SK-N-MC (cell line): ENCODE measurements around the gene KLF1.

Experiments used
- DNase-seq: peaks from one replicate; pipeline ENCODE4 v3.0.0-alpha.2; 2011; ENCODE audit warnings: low read depth, low spot score
- H3K27ac ChIP-seq: fragments of 200-600 bp; sonication (generic); 2 replicates; pipeline ENCODE4 v1.5.1; 2016; ENCODE audit warnings: mixed run types
- H3K36me3 ChIP-seq: fragments of 200-600 bp; sonication (generic); 2 replicates; pipeline ENCODE4 v1.6.1; 2017; ENCODE audit warnings: antibody characterized with exemption, low read length, mixed read lengths; ENCODE audit not compliant: insufficient read depth
- H3K4me3 ChIP-seq: fragments of 200-600 bp; sonication (generic); 2 replicates; pipeline ENCODE4 v1.5.1; 2016
- H3K9ac ChIP-seq: fragments of 200-600 bp; sonication (generic); 2 replicates; pipeline ENCODE4 v1.8.0; 2017; ENCODE audit warnings: mixed run types, mixed read lengths; ENCODE audit not compliant: insufficient read length
- H3K9me3 ChIP-seq: fragments of 200-600 bp; sonication (generic); 2 replicates; pipeline ENCODE4 v1.6.1; 2017; ENCODE audit warnings: low read depth, mild to moderate bottlenecking, antibody characterized with exemption, low read length, moderate library complexity, mixed read lengths
- EZH2 ChIP-seq: fragments of 200-600 bp; sonication (generic); IDR thresholded peaks from one replicate; pipeline ENCODE4 v1.6.1; 2017; ENCODE audit warnings: antibody characterized with exemption
- FOXP2 ChIP-seq: optimal IDR thresholded peaks from 2 replicates; pipeline ENCODE3; 2011; ENCODE audit warnings: mild to moderate bottlenecking, moderate library complexity; ENCODE audit not compliant: insufficient read depth; ENCODE audit errors: extremely low read length, control extremely low read depth
- POLR2AphosphoS5 ChIP-seq: IDR thresholded peaks from 2 replicates; pipeline ENCODE4 v1.6.1; 2012; ENCODE audit warnings: mild to moderate bottlenecking, low read depth, low read length, borderline replicate concordance

The KLF1 gene

GRCh38 chr19:12837225-12837624 is 49.8 kb downstream of the KLF1 start:
- H3K27ac ChIP-seq, result no peak overlapping the region
- no peak overlapping the region for H3K9ac ChIP-seq
- H3K4me3 ChIP-seq, result no peak overlapping the region

DNA sequence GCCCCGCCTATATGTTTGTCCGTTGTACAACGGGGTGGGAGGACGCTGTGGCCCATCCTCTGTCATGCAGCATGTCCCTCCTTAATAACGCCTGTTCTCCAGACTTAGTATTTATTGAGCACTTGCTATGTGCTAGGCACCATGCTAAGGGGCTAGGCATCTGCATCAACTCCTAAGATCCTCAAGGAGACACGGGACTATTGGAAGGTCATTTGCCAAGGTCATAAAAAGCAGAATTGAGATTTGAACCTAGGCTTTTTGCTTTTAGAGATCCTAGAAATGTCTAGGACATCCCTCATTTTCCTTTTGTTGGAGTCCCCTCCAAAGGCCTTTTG is 50.5 kb downstream of the KLF1 start:
- Histone ChIP-seq H3K36me3 (no peaks in the 10 kb centered on the region), H3K9ac (no peak overlapping the region), H3K9me3 (no peaks in the 10 kb centered on the region), H3K4me3 (no peak overlapping the region), H3K27ac (no peak overlapping the region)
- TF ChIP-seq POLR2AphosphoS5, result no peak
- no peak for TF ChIP-seq FOXP2
- no peak for TF ChIP-seq EZH2
- DNase-seq, result no peak

More at GRCh38 chr19:12837225-12837624, 49.8 kb downstream of the KLF1 start:
- no peak for TF ChIP-seq EZH2
- TF ChIP-seq FOXP2, result no peak
- no peak for TF ChIP-seq POLR2AphosphoS5
- Histone ChIP-seq H3K9me3 (no peaks in the 10 kb centered on the region), H3K36me3 (no peaks in the 10 kb centered on the region)
- no peak for DNase-seq

GRCh38 chr19:12834976-12835757 is 51.8 kb downstream of the KLF1 start:
- no peak for DNase-seq
- no peaks in the 10 kb centered on the region for H3K9me3 ChIP-seq
- H3K9ac ChIP-seq, result no peak overlapping the region
- H3K27ac ChIP-seq, result no peak overlapping the region
- no peaks in the 10 kb centered on the region for H3K36me3 ChIP-seq
- no peak for TF ChIP-seq POLR2AphosphoS5
- no peak for TF ChIP-seq EZH2
- no peak for TF ChIP-seq FOXP2
- H3K4me3 ChIP-seq, result peak overlapping the region; percentile 55

DNA sequence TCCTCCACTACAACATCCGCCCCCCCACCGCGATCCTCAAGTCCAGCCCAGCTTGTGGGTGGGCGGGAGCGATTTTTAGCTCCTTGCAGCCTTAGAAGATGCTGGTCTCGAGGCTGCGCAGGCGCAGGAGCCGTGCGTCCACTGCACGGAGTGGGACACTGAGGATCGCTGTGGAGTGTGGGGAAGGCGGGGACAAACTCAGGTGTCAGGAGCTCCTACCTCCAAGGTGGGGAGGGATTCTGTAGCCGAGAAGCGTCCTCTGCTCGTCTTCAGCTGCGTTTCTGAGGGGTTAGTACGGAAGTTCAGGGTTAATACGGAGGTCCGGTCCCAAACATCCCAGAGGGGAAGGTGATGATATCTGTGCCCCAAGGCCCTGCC is 52.4 kb downstream of the KLF1 start, which contains the start of gene RTBDN:
Gene RTBDN (minus strand): TSS at position 14 of the 378 bp plus-strand sequence. CDS start 4,600 bp downstream, outside the sequence.
- H3K36me3 ChIP-seq, result no peaks in the 10 kb centered on the region
- DNase-seq, result no peak
- no peak within 1 kb of the TSS for H3K9ac ChIP-seq
- no peak within 1 kb of the TSS for H3K27ac ChIP-seq
- peak within 1 kb of the TSS; percentile 80 for H3K4me3 ChIP-seq
- H3K9me3 ChIP-seq, result no peaks in the 10 kb centered on the region
- no peak for TF ChIP-seq POLR2AphosphoS5
- no peak for TF ChIP-seq FOXP2
- TF ChIP-seq EZH2, result no peak
